T-helper 17 cell (primary cell): ENCODE measurements around the gene TRIM45. TPM values are rescaled to one million over a fixed set of nuclear protein-coding genes. Genes with fewer than 3 reads are reported as not detected.
"Not testable (repeated sequence)": the region's sequence is repeated elsewhere in the genome, so short reads cannot be mapped to it uniquely, and the experiment has no call there.

Experiments
- ATAC-seq: fragments of 150-1000 bp; cut with Tn5 transposase; 2 replicates; pipeline ENCODE4 v1.10.0; 2021; ENCODE audit warnings: mild to moderate bottlenecking, moderate library complexity
- DNase-seq, 3 donors: peaks; one replicate each; pipeline versions ENCODE4 v3.0.0 to v3.0.0-alpha.2; 2020 to 2021
- H3K9me3 ChIP-seq: one replicate; pipeline ENCODE4 v1.7.0; 2013; ENCODE audit warnings: low read length, mild to moderate bottlenecking; ENCODE audit not compliant: control insufficient read depth, poor library complexity, severe bottlenecking
- H3K27ac Mint-ChIP-seq: one replicate; pipeline ENCODE4 v1.8.0; 2022; ENCODE audit warnings: mild to moderate bottlenecking, moderate library complexity, mixed read lengths
- H3K27me3 Mint-ChIP-seq: one replicate; pipeline ENCODE4 v1.8.0; 2022; ENCODE audit warnings: mixed read lengths
- H3K36me3 Mint-ChIP-seq: one replicate; pipeline ENCODE4 v1.8.0; 2022; ENCODE audit warnings: low read depth, mixed read lengths
- H3K4me1 Mint-ChIP-seq: one replicate; pipeline ENCODE4 v1.8.0; 2022; ENCODE audit warnings: mild to moderate bottlenecking, mixed read lengths
- H3K4me3 Mint-ChIP-seq: one replicate; pipeline ENCODE4 v1.8.0; 2022; ENCODE audit warnings: mild to moderate bottlenecking, moderate library complexity, mixed read lengths
- total RNA-seq, 4 donors: library from RNA in 2 of 4; stranded (reverse) in 2 of 4; gene quantifications; one replicate each; pipeline ENCODE4 v1.2.3 and lab custom pipeline; 2022 to 2026

TRIM45 gene
- total RNA-seq, 2 donors from 2014 or later: 1.0 to 1.4 TPM

- peaks cover 5% of the 10 kb centered on the region for H3K36me3 Mint-ChIP-seq
- H3K4me3 Mint-ChIP-seq: no peak overlapping the region
- H3K4me1 Mint-ChIP-seq: peaks cover 27% of the 10 kb centered on the region
- DNase-seq (no peak), ATAC-seq (no peak)
- H3K9me3 ChIP-seq: no peaks in the 10 kb centered on the region
- H3K27ac Mint-ChIP-seq: peak overlapping the region; percentile 65
- H3K27me3 Mint-ChIP-seq: no peaks in the 10 kb centered on the region
Observed at GRCh38 chr1:117105722-117106121, 15.8 kb downstream of the TRIM45 start.

- DNase-seq (no peak), ATAC-seq (no peak)
- H3K4me3 Mint-ChIP-seq: no peak overlapping the region
- no peaks in the 10 kb centered on the region for H3K9me3 ChIP-seq
- no peaks in the 10 kb centered on the region for H3K27me3 Mint-ChIP-seq
- peaks cover 12% of the 10 kb centered on the region for H3K36me3 Mint-ChIP-seq
- peaks cover 25% of the 10 kb centered on the region for H3K4me1 Mint-ChIP-seq
- H3K27ac Mint-ChIP-seq: no peak overlapping the region
Observed at GRCh38 chr1:117104986-117105385, 16.6 kb downstream of the TRIM45 start.

GRCh38 chr1:117101858-117102257 is 19.7 kb downstream of the TRIM45 start:
- not testable (repeated sequence) for H3K9me3 ChIP-seq, H3K27me3 Mint-ChIP-seq, DNase-seq, H3K4me3 Mint-ChIP-seq, ATAC-seq, H3K27ac Mint-ChIP-seq
- H3K4me1 Mint-ChIP-seq: peaks cover 14% of the 10 kb centered on the region
- H3K36me3 Mint-ChIP-seq: peaks cover 19% of the 10 kb centered on the region

GRCh38 chr1:117101334-117101733 is 20.2 kb downstream of the TRIM45 start:
- peaks cover 12% of the 10 kb centered on the region for H3K4me1 Mint-ChIP-seq
- no peak for DNase-seq
- no peak overlapping the region for H3K4me3 Mint-ChIP-seq
- H3K27me3 Mint-ChIP-seq: no peaks in the 10 kb centered on the region
- no peaks in the 10 kb centered on the region for H3K9me3 ChIP-seq
- H3K36me3 Mint-ChIP-seq: peaks cover 22% of the 10 kb centered on the region
- ATAC-seq: no peak
- no peak overlapping the region for H3K27ac Mint-ChIP-seq

- H3K27me3 Mint-ChIP-seq: no peaks in the 10 kb centered on the region
- no peaks in the 10 kb centered on the region for H3K9me3 ChIP-seq
- peaks cover 13% of the 10 kb centered on the region for H3K4me1 Mint-ChIP-seq
- DNase-seq (no peak), ATAC-seq (no peak)
- no peak overlapping the region for H3K4me3 Mint-ChIP-seq
- no peak overlapping the region for H3K27ac Mint-ChIP-seq
- H3K36me3 Mint-ChIP-seq: peaks cover 27% of the 10 kb centered on the region
Observed at GRCh38 chr1:117098287-117098890, 23.2 kb downstream of the TRIM45 start.

- Mint-ChIP-seq H3K27ac (no peak overlapping the region), H3K36me3 (peaks cover 27% of the 10 kb centered on the region)
- no peaks in the 10 kb centered on the region for H3K9me3 ChIP-seq
Observed at GRCh38 chr1:117097443-117097842, 24.1 kb downstream of the TRIM45 start.

GRCh38 chr1:117096951-117097408 is 24.6 kb downstream of the TRIM45 start:
- Mint-ChIP-seq H3K36me3 (peaks cover 25% of the 10 kb centered on the region), H3K4me3 (no peak overlapping the region), H3K27me3 (no peaks in the 10 kb centered on the region), H3K27ac (peak overlapping the region; percentile 32), H3K4me1 (peaks cover 9% of the 10 kb centered on the region)
- DNase-seq (no peak), ATAC-seq (no peak)
- no peaks in the 10 kb centered on the region for H3K9me3 ChIP-seq

More at GRCh38 chr1:117097443-117097842, 24.1 kb downstream of the TRIM45 start:
- DNase-seq (no peak), ATAC-seq (no peak)
- Mint-ChIP-seq H3K4me3 (no peak overlapping the region), H3K27me3 (no peaks in the 10 kb centered on the region), H3K4me1 (peaks cover 9% of the 10 kb centered on the region)

- H3K27me3 Mint-ChIP-seq: no peaks in the 10 kb centered on the region
- no peak overlapping the region for H3K4me3 Mint-ChIP-seq
- no peak for DNase-seq
- peaks cover 23% of the 10 kb centered on the region for H3K36me3 Mint-ChIP-seq
- ATAC-seq: no peak
- no peaks in the 10 kb centered on the region for H3K9me3 ChIP-seq
- H3K27ac Mint-ChIP-seq: peak overlapping the region; percentile 6
- H3K4me1 Mint-ChIP-seq: peaks cover 6% of the 10 kb centered on the region
Observed at GRCh38 chr1:117094841-117095604, 26.5 kb downstream of the TRIM45 start.

- peaks cover 18% of the 10 kb centered on the region for H3K36me3 Mint-ChIP-seq
- DNase-seq: no peak
- H3K27me3 Mint-ChIP-seq: no peaks in the 10 kb centered on the region
- H3K9me3 ChIP-seq: no peaks in the 10 kb centered on the region
- peak; percentile 92 for ATAC-seq
- peaks cover 6% of the 10 kb centered on the region for H3K4me1 Mint-ChIP-seq
- H3K27ac Mint-ChIP-seq: peak overlapping the region; percentile 29
- H3K4me3 Mint-ChIP-seq: no peak overlapping the region
Observed at GRCh38 chr1:117093870-117094621, 27.5 kb downstream of the TRIM45 start.

GRCh38 chr1:117093091-117093534 is 28.4 kb downstream of the TRIM45 start:
- Mint-ChIP-seq H3K4me1 (peaks cover 6% of the 10 kb centered on the region), H3K27ac (peak overlapping the region; percentile 29), H3K4me3 (no peak overlapping the region), H3K27me3 (no peaks in the 10 kb centered on the region), H3K36me3 (peaks cover 17% of the 10 kb centered on the region)
- H3K9me3 ChIP-seq: no peaks in the 10 kb centered on the region
- ATAC-seq (peak; percentile 31), DNase-seq (no peak)

GRCh38 chr1:117092594-117092993 is 29.0 kb downstream of the TRIM45 start:
- Mint-ChIP-seq H3K4me1 (peaks cover 6% of the 10 kb centered on the region), H3K4me3 (no peak overlapping the region), H3K27ac (peak overlapping the region; percentile 29), H3K27me3 (no peaks in the 10 kb centered on the region), H3K36me3 (peaks cover 17% of the 10 kb centered on the region)
- DNase-seq: no peak
- no peak for ATAC-seq
- no peaks in the 10 kb centered on the region for H3K9me3 ChIP-seq

GRCh38 chr1:117089996-117090395 is 31.6 kb downstream of the TRIM45 start:
- Mint-ChIP-seq H3K36me3 (peaks cover 12% of the 10 kb centered on the region), H3K27me3 (no peaks in the 10 kb centered on the region), H3K4me1 (peaks cover 4% of the 10 kb centered on the region), H3K27ac (no peak overlapping the region), H3K4me3 (peak overlapping the region; percentile 31)
- DNase-seq: no peak
- no peak for ATAC-seq
- no peaks in the 10 kb centered on the region for H3K9me3 ChIP-seq

GRCh38 chr1:117087686-117088085 is 33.9 kb downstream of the TRIM45 start:
- ATAC-seq: no peak
- H3K36me3 Mint-ChIP-seq: peaks cover 8% of the 10 kb centered on the region
- no peak overlapping the region for H3K27ac Mint-ChIP-seq
- no peaks in the 10 kb centered on the region for H3K4me1 Mint-ChIP-seq
- H3K9me3 ChIP-seq: no peaks in the 10 kb centered on the region
- no peaks in the 10 kb centered on the region for H3K27me3 Mint-ChIP-seq
- H3K4me3 Mint-ChIP-seq: no peak overlapping the region
- DNase-seq: no peak
